Measurements from ENCODE around the gene KCNJ6. TPM values are rescaled to one million over a fixed set of nuclear protein-coding genes. Genes with fewer than 3 reads are reported as not detected.

The KCNJ6 gene
- total RNA-seq, 2 donors from 2014 or later = 0.33 TPM; not detected in 1

DNA sequence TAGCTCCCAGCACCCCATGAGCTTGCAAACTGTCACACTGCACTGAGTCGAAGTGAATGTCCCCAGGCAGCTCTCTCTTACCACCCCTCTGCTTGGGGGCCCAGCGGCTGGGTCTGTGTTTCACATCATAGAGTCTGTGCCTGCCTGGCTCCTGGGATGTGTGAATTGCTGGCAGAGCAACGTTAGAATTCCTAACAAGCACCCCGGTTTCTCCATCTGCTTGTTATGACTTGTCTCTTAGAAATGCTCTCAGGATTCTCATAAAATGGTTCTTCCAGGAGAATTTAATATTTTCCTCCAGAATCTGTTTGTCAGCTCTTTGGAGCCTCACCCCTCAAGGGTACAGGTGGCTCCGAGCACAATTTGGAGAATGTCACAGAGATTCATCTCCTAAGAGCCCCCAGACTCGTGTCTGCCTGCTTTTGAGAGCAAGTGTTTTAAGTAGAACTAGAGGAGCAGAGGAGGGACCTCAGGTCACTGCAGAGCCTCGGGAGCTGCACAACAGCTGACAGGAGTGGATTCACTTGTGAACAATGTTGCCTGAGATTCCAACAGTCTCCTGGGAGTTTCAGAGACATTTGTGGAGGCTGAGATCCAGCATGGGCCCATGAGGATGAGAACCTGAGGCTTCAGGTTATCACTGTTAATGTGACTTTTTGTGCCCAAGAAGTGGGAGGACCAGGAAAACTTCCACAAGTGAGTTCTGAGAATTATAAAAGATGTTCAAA lies 131.5 kb downstream of the KCNJ6 start:
- no peak overlapping the region for H3K4me3 ChIP-seq (ENCODE audit: low read length)
- H3K36me3 Mint-ChIP-seq (ENCODE audit: low read depth) = no peaks in the 10 kb centered on the region
- 79 to 89% methylated on average over 4 to 7 of the region's 7 CpGs for WGBS, 2 experiments (ENCODE audit: insufficient coverage in 1 of 2, insufficient read length in 1 of 2)
- H3K27ac ChIP-seq (ENCODE audit: low read depth, low read length) = no peak overlapping the region
- H3K9me3 ChIP-seq (ENCODE audit: control insufficient read depth, low read length) = peaks cover 9% of the 10 kb centered on the region
- no peak overlapping the region for H3K9ac ChIP-seq (ENCODE audit: extremely low read depth, low read length, poor library complexity, severe bottlenecking)
- no peaks in the 10 kb centered on the region for H3K36me3 ChIP-seq (ENCODE audit: control insufficient read depth, insufficient read depth, low read length)
- H3K4me1 Mint-ChIP-seq = no peaks in the 10 kb centered on the region
- no peak overlapping the region for H3K27ac Mint-ChIP-seq
- no peaks in the 10 kb centered on the region for H3K4me1 ChIP-seq (ENCODE audit: control insufficient read depth, insufficient read depth, low read length)
- H3K9me3 Mint-ChIP-seq = peaks cover 14% of the 10 kb centered on the region
- H3K27me3 ChIP-seq (ENCODE audit: control insufficient read depth, insufficient read depth, low read length, poor library complexity, severe bottlenecking) = peaks cover 5% of the 10 kb centered on the region
- no peak overlapping the region for H3K4me3 Mint-ChIP-seq
- no peak for DNase-seq
- TF ChIP-seq, protein P1, sequence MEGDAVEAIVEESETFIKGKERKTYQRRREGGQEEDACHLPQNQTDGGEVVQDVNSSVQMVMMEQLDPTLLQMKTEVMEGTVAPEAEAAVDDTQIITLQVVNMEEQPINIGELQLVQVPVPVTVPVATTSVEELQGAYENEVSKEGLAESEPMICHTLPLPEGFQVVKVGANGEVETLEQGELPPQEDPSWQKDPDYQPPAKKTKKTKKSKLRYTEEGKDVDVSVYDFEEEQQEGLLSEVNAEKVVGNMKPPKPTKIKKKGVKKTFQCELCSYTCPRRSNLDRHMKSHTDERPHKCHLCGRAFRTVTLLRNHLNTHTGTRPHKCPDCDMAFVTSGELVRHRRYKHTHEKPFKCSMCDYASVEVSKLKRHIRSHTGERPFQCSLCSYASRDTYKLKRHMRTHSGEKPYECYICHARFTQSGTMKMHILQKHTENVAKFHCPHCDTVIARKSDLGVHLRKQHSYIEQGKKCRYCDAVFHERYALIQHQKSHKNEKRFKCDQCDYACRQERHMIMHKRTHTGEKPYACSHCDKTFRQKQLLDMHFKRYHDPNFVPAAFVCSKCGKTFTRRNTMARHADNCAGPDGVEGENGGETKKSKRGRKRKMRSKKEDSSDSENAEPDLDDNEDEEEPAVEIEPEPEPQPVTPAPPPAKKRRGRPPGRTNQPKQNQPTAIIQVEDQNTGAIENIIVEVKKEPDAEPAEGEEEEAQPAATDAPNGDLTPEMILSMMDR (conservative IDR thresholded peaks at IDR 0.05) = no peak
- H3K27me3 Mint-ChIP-seq (ENCODE audit: insufficient read depth) = peaks cover 20% of the 10 kb centered on the region

DNA sequence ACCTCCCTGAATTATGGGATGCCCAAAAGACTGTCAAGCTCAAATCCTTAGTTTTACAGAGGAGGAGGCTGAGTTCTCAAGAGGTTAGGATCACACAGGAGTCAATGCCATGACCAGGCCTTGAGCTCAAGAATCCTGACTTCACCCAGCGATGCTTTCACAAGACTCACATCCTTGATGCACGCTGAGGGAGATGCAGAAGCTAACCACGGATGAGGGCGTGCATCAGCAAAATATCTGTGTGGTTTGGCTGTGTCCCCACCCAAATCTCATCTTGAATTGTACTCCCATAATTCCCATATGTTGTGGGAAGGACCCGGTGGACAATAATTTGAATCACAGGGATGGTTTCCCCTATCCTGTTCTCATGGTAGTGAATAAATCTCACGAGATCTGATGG lies 133.2 kb downstream of the KCNJ6 start:
- Histone ChIP-seq H3K4me1 (ENCODE audit: control insufficient read depth, insufficient read depth, low read length) (no peaks in the 10 kb centered on the region), H3K27ac (ENCODE audit: low read depth, low read length) (no peak overlapping the region), H3K9me3 (ENCODE audit: control insufficient read depth, low read length) (peaks cover 9% of the 10 kb centered on the region), H3K27me3 (ENCODE audit: control insufficient read depth, insufficient read depth, low read length, poor library complexity, severe bottlenecking) (peaks cover 23% of the 10 kb centered on the region), H3K4me3 (ENCODE audit: low read length) (no peak overlapping the region), H3K36me3 (ENCODE audit: control insufficient read depth, insufficient read depth, low read length) (no peaks in the 10 kb centered on the region), H3K9ac (ENCODE audit: extremely low read depth, low read length, poor library complexity, severe bottlenecking) (no peak overlapping the region)
- WGBS, 2 experiments (ENCODE audit: insufficient coverage in 1 of 2, insufficient read length in 1 of 2) = 94 to 97% methylated on average over 6 of the region's 6 CpGs
- DNase-seq = peak; percentile 17
- H3K36me3 Mint-ChIP-seq (ENCODE audit: low read depth) = no peaks in the 10 kb centered on the region
- peaks cover 14% of the 10 kb centered on the region for H3K9me3 Mint-ChIP-seq
- H3K4me3 Mint-ChIP-seq = no peak overlapping the region
- peaks cover 31% of the 10 kb centered on the region for H3K27me3 Mint-ChIP-seq (ENCODE audit: insufficient read depth)
- H3K27ac Mint-ChIP-seq = no peak overlapping the region
- H3K4me1 Mint-ChIP-seq = no peaks in the 10 kb centered on the region
- TF ChIP-seq, protein P1 (conservative IDR thresholded peaks at IDR 0.05) = no peak

DNA sequence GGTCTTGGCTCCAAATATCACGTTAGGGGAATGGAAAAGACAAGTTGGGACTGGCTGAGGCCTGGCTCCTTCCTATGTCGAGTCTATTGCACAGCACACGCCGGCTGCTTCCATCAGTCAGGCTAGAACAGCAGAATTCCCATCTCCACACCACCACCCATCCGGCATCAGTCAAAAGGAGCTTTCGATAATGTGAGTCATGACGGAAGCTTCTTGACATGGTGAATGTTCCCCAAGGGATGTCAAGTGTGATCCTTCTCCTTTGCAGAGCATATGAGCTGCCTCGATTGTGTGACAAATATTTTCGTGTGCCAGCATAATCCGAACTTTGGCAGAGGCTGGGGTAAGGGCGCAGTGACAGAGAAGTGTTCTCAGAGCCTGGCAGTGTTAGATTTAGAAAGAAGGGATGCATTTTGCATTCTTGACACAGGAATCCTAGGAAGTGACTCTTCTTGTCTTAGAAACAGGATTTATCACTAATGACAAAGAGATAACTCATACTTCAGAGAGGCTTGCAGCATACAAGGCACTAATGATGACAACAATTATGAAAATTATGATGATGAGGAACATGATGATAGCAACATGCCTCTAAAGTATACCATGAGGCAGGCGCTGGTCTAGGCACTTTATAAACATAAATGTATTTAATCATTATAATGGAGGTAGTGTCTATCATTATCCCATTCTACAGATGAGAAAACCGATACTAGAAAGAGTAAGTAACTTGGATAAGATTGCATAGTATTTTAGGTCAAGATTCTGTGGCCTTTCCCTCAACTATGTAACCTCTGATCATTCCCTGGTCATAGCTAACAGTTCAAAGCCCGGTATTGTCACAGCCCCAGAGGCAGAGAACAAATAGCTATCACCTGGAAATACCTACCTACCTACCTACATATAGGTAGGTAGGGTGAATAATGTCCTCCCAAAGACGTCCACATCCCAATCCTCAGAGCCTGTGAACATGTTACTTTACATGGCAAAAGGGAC lies 135.0 kb downstream of the KCNJ6 start:
- Histone ChIP-seq H3K9me3 (ENCODE audit: control insufficient read depth, low read length) (peaks cover 9% of the 10 kb centered on the region), H3K27ac (ENCODE audit: low read depth, low read length) (no peak overlapping the region), H3K4me1 (ENCODE audit: control insufficient read depth, insufficient read depth, low read length) (no peaks in the 10 kb centered on the region), H3K27me3 (ENCODE audit: control insufficient read depth, insufficient read depth, low read length, poor library complexity, severe bottlenecking) (peaks cover 33% of the 10 kb centered on the region), H3K4me3 (ENCODE audit: low read length) (no peak overlapping the region), H3K9ac (ENCODE audit: extremely low read depth, low read length, poor library complexity, severe bottlenecking) (no peak overlapping the region), H3K36me3 (ENCODE audit: control insufficient read depth, insufficient read depth, low read length) (no peaks in the 10 kb centered on the region)
- DNase-seq = peak; percentile 13
- Mint-ChIP-seq H3K27me3 (ENCODE audit: insufficient read depth) (peaks cover 46% of the 10 kb centered on the region), H3K4me3 (no peak overlapping the region), H3K9me3 (peaks cover 14% of the 10 kb centered on the region), H3K27ac (no peak overlapping the region), H3K4me1 (no peaks in the 10 kb centered on the region), H3K36me3 (ENCODE audit: low read depth) (no peaks in the 10 kb centered on the region)
- WGBS, 2 experiments (ENCODE audit: insufficient coverage in 1 of 2, insufficient read length in 1 of 2) = 90 to 91% methylated on average over 8 to 14 of the region's 15 CpGs
- TF ChIP-seq, protein P1 (conservative IDR thresholded peaks at IDR 0.05) = no peak
